Natural killer cell (primary cell): Measurements from ENCODE around the gene STAT4. TPM values are rescaled to one million over a fixed set of nuclear protein-coding genes. Genes with fewer than 3 reads are reported as not detected.

ENCODE experiments used
- ATAC-seq, 3 donors: fragments of 150-1000 bp in 2 of 3; fragments of 200-7000 bp in 1 of 3; cut with Tn5 transposase; 1 replicate in 1 of 3; 2 replicates in 2 of 3; pipeline ENCODE4 v1.10.0; 2021; ENCODE audit warnings: mild to moderate bottlenecking in 2 of 3, moderate library complexity in 2 of 3
- DNase-seq, 2 donors: peaks; one replicate each; pipeline versions ENCODE4 v3.0.0 to v3.0.0-alpha.2; 2013 to 2021; ENCODE audit warnings: mixed read lengths in 1 of 2
- H3K27ac ChIP-seq: one replicate; pipeline ENCODE4 v1.5.1; 2013; ENCODE audit warnings: mild to moderate bottlenecking, low read length
- H3K27me3 ChIP-seq: one replicate; pipeline ENCODE4 v1.6.1; 2013; ENCODE audit warnings: low read length; ENCODE audit not compliant: control insufficient read depth, insufficient read depth
- H3K36me3 ChIP-seq: one replicate; pipeline ENCODE4 v1.6.1; 2013; ENCODE audit warnings: low read length; ENCODE audit not compliant: control insufficient read depth, insufficient read depth
- H3K4me1 ChIP-seq: one replicate; pipeline ENCODE4 v1.6.1; 2013; ENCODE audit warnings: low read length; ENCODE audit not compliant: control insufficient read depth, insufficient read depth
- H3K4me3 ChIP-seq: one replicate; pipeline ENCODE4 v1.5.1; 2013; ENCODE audit warnings: low read length
- H3K9me3 ChIP-seq: one replicate; pipeline ENCODE4 v1.6.1; 2013; ENCODE audit warnings: low read length; ENCODE audit not compliant: control insufficient read depth, insufficient read depth
- H3K27ac Mint-ChIP-seq, 2 donors: one replicate each; pipeline ENCODE4 v1.8.0; 2022; ENCODE audit warnings: mild to moderate bottlenecking in 2 of 2, mixed read lengths in 2 of 2, moderate library complexity in 1 of 2
- H3K27me3 Mint-ChIP-seq, 2 donors: one replicate each; pipeline ENCODE4 v1.8.0; 2022; ENCODE audit warnings: low read depth in 2 of 2, mixed read lengths in 2 of 2
- H3K36me3 Mint-ChIP-seq: one replicate; pipeline ENCODE4 v1.8.0; 2022; ENCODE audit warnings: mixed read lengths
- H3K4me1 Mint-ChIP-seq, 2 donors: one replicate each; pipeline ENCODE4 v1.8.0; 2022; ENCODE audit warnings: mixed read lengths in 2 of 2
- H3K4me3 Mint-ChIP-seq: one replicate; pipeline ENCODE4 v1.8.0; 2022; ENCODE audit warnings: mild to moderate bottlenecking, moderate library complexity, mixed read lengths
- H3K9me3 Mint-ChIP-seq, 2 donors: one replicate each; pipeline ENCODE4 v1.8.0; 2022; ENCODE audit warnings: mixed read lengths in 2 of 2
- CTCF ChIP-seq: fragments of 200-600 bp; IDR thresholded peaks from one replicate; pipeline ENCODE4 v1.8.0; 2022; ENCODE audit warnings: antibody characterized with exemption
- WGBS: methylation state at CpG from one replicate; pipeline ENCODE4 v1.1.7; 2013; ENCODE audit warnings: missing lambda C conversion rate; ENCODE audit not compliant: insufficient coverage; 5-methylcytosine and 5-hydroxymethylcytosine counted together
- intact Hi-C: fragments of 100-400 bp; cut with micrococcal nuclease; formaldehyde crosslinking; loops from one replicate; pipeline ENCODE4 v1.14.2; 2022
- total RNA-seq, 4 donors: library from RNA; stranded (reverse); fragments of 120-200 nt in 1 of 4; gene quantifications; one replicate each; pipeline versions ENCODE4 v1.2.3 to v1.2.4, GENCODE V29; 2013 to 2022

STAT4 gene
- total RNA-seq, 3 donors from 2014 or later (not counting 1 experiment from before 2014, with no cell fraction given) = 264 to 339 (median 304) TPM

GRCh38 chr2:191176801-191177438, 26.1 kb upstream of the STAT4 start:
- Histone ChIP-seq H3K36me3 (no peaks in the 10 kb centered on the region), H3K4me1 (no peaks in the 10 kb centered on the region), H3K9me3 (no peaks in the 10 kb centered on the region), H3K4me3 (no peak overlapping the region), H3K27me3 (no peaks in the 10 kb centered on the region), H3K27ac (no peak overlapping the region)
- WGBS = 67% methylated on average over 2 of the region's 2 CpGs
- intact Hi-C loops = no loop called here
- Mint-ChIP-seq H3K4me1 (peaks cover 8 to 9% of the 10 kb centered on the region in 2 donors), H3K36me3 (no peaks in the 10 kb centered on the region), H3K4me3 (no peak overlapping the region), H3K27me3 (peaks cover 2 to 7% of the 10 kb centered on the region in 2 donors), H3K27ac (no peak overlapping the region), H3K9me3 (no peaks in the 10 kb centered on the region)
- ATAC-seq = no peak
- no peak for DNase-seq
- TF ChIP-seq CTCF = no peak

- H3K4me1 Mint-ChIP-seq = peaks cover 8 to 9% of the 10 kb centered on the region in 2 donors
- no peaks in the 10 kb centered on the region for H3K36me3 ChIP-seq
Observed at GRCh38 chr2:191176305-191176704, 25.5 kb upstream of the STAT4 start.

GRCh38 chr2:191174442-191174841, 23.6 kb upstream of the STAT4 start:
- no peaks in the 10 kb centered on the region for H3K4me1 ChIP-seq
- no peaks in the 10 kb centered on the region for H3K27me3 ChIP-seq
- 97% methylated on average over 3 of the region's 3 CpGs for WGBS
- no peaks in the 10 kb centered on the region for H3K36me3 ChIP-seq
- H3K4me3 ChIP-seq = no peak overlapping the region
- peaks cover 5 to 7% of the 10 kb centered on the region in 2 donors for H3K27me3 Mint-ChIP-seq
- H3K36me3 Mint-ChIP-seq = no peaks in the 10 kb centered on the region
- H3K9me3 Mint-ChIP-seq = no peaks in the 10 kb centered on the region
- H3K4me1 Mint-ChIP-seq = peaks cover 8 to 9% of the 10 kb centered on the region in 2 donors
- TF ChIP-seq CTCF = no peak
- no peak for DNase-seq
- no peak overlapping the region for H3K27ac ChIP-seq
- H3K27ac Mint-ChIP-seq = no peak overlapping the region
- ATAC-seq = no peak
- H3K4me3 Mint-ChIP-seq = no peak overlapping the region
- intact Hi-C loops = no loop called here
- H3K9me3 ChIP-seq = no peaks in the 10 kb centered on the region

More at GRCh38 chr2:191176305-191176704, 25.5 kb upstream of the STAT4 start:
- H3K27ac ChIP-seq = no peak overlapping the region
- peaks cover 2 to 7% of the 10 kb centered on the region in 2 donors for H3K27me3 Mint-ChIP-seq
- no peaks in the 10 kb centered on the region for H3K4me1 ChIP-seq
- no peak for TF ChIP-seq CTCF
- no peaks in the 10 kb centered on the region for H3K9me3 Mint-ChIP-seq
- DNase-seq = no peak
- no peaks in the 10 kb centered on the region for H3K9me3 ChIP-seq
- no peak overlapping the region for H3K27ac Mint-ChIP-seq
- intact Hi-C loops = no loop called here
- no peak overlapping the region for H3K4me3 Mint-ChIP-seq
- no peak for ATAC-seq
- no peaks in the 10 kb centered on the region for H3K27me3 ChIP-seq
- no CpG with 5 or more reads among the region's 1 CpG for WGBS
- H3K4me3 ChIP-seq = no peak overlapping the region
- H3K36me3 Mint-ChIP-seq = no peaks in the 10 kb centered on the region

GRCh38 chr2:191173206-191173605, 22.4 kb upstream of the STAT4 start:
- ATAC-seq (no peak), DNase-seq (no peak)
- no peaks in the 10 kb centered on the region for H3K9me3 Mint-ChIP-seq
- no peak for TF ChIP-seq CTCF
- Histone ChIP-seq H3K27me3 (no peaks in the 10 kb centered on the region), H3K4me3 (no peak overlapping the region), H3K4me1 (no peaks in the 10 kb centered on the region), H3K36me3 (no peaks in the 10 kb centered on the region), H3K27ac (no peak overlapping the region), H3K9me3 (no peaks in the 10 kb centered on the region)
- no peak overlapping the region for H3K27ac Mint-ChIP-seq
- H3K4me1 Mint-ChIP-seq = peaks cover 8 to 9% of the 10 kb centered on the region in 2 donors
- H3K4me3 Mint-ChIP-seq = no peak overlapping the region
- H3K36me3 Mint-ChIP-seq = no peaks in the 10 kb centered on the region
- intact Hi-C loops = no loop called here
- WGBS = 97% methylated on average over 2 of the region's 3 CpGs
- H3K27me3 Mint-ChIP-seq = peaks cover 6 to 7% of the 10 kb centered on the region in 2 donors
